Measurements from ENCODE around the gene NTNG1.

DNA sequence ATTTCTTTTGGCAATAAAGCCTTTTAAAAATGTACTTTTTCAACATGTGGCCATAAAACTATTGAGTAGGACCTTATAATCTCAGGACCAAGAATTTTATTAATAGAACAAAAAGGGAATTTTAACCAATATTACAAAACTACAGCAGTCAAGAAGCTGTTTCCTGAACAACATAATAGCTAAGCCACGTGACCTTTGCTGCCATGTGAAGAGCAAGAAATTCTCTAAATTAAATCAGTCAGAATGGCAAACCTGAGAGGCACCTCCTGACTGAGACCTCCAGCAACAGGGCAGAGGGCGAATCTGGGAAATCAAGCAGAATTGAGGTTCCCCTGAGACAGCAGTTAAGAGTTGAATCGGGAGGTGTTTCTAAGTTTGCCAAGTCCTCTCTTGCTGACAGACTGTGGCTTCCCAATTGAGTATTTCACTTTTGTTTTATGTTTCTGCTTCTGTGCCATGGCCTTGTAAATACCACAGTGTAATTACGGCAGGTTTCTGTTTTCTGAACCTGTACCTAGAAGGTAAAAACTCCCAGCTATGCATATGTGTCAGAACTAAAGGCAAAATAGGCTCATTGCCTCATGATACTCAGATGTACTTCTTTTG, 358.4 kb downstream of the NTNG1 start:
- TF ChIP-seq, protein P1, sequence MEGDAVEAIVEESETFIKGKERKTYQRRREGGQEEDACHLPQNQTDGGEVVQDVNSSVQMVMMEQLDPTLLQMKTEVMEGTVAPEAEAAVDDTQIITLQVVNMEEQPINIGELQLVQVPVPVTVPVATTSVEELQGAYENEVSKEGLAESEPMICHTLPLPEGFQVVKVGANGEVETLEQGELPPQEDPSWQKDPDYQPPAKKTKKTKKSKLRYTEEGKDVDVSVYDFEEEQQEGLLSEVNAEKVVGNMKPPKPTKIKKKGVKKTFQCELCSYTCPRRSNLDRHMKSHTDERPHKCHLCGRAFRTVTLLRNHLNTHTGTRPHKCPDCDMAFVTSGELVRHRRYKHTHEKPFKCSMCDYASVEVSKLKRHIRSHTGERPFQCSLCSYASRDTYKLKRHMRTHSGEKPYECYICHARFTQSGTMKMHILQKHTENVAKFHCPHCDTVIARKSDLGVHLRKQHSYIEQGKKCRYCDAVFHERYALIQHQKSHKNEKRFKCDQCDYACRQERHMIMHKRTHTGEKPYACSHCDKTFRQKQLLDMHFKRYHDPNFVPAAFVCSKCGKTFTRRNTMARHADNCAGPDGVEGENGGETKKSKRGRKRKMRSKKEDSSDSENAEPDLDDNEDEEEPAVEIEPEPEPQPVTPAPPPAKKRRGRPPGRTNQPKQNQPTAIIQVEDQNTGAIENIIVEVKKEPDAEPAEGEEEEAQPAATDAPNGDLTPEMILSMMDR (IDR thresholded peaks at IDR 0.05; ENCODE audit: insufficient read depth, low read depth, low read length), result no peak
- no peak for TF ChIP-seq EZH2 (IDR thresholded peaks at IDR 0.05; ENCODE audit: insufficient read depth, low read length)
